PFSK-1 (cell line): ENCODE measurements around the gene LRRC53.

ENCODE experiments used
- FOXP2 ChIP-seq: optimal IDR thresholded peaks from 2 replicates; pipeline ENCODE3; 2011; ENCODE audit warnings: borderline replicate concordance, control low read depth, inconsistent platforms; ENCODE audit not compliant: insufficient read depth; ENCODE audit errors: extremely low read length, extremely low read depth
- POLR2AphosphoS5 ChIP-seq: IDR thresholded peaks from 2 replicates; pipeline ENCODE4 v1.6.1; 2012; ENCODE audit warnings: low read depth, mild to moderate bottlenecking, control low read depth, low read length, moderate library complexity
- REST ChIP-seq, 2 experiments: IDR thresholded peaks; 2 replicates each; pipeline versions ENCODE4 v1.6.1 to v1.8.0; 2011 to 2012; ENCODE audit warnings: low read depth in 2 of 2, low read length in 2 of 2, control low read depth in 1 of 2, inconsistent platforms in 1 of 2, mild to moderate bottlenecking in 1 of 2, moderate library complexity in 1 of 2; ENCODE audit not compliant: insufficient read depth in 1 of 2
- SIN3A ChIP-seq: IDR thresholded peaks from 2 replicates; pipeline ENCODE4 v1.6.1; 2012; ENCODE audit warnings: mild to moderate bottlenecking, low read length, moderate library complexity, borderline replicate concordance; ENCODE audit not compliant: insufficient read depth
- TAF1 ChIP-seq: IDR thresholded peaks from 2 replicates; pipeline ENCODE4 v1.6.1; 2012; ENCODE audit warnings: low read length, control low read depth, borderline replicate concordance; ENCODE audit not compliant: insufficient read depth

GRCh38 chr1:74427681-74428080 is 84.7 kb downstream of the LRRC53 start:
- TF ChIP-seq POLR2AphosphoS5 = no peak
- no peak for TF ChIP-seq SIN3A
- TF ChIP-seq TAF1 = no peak
- no peak for TF ChIP-seq REST (IDR thresholded peaks at IDR 0.05; ENCODE audit: insufficient read depth in 1 of 2, low read depth in 2 of 2, low read length in 2 of 2)
- TF ChIP-seq FOXP2 = no peak
